Measurements from ENCODE around the gene IQGAP2.

DNA sequence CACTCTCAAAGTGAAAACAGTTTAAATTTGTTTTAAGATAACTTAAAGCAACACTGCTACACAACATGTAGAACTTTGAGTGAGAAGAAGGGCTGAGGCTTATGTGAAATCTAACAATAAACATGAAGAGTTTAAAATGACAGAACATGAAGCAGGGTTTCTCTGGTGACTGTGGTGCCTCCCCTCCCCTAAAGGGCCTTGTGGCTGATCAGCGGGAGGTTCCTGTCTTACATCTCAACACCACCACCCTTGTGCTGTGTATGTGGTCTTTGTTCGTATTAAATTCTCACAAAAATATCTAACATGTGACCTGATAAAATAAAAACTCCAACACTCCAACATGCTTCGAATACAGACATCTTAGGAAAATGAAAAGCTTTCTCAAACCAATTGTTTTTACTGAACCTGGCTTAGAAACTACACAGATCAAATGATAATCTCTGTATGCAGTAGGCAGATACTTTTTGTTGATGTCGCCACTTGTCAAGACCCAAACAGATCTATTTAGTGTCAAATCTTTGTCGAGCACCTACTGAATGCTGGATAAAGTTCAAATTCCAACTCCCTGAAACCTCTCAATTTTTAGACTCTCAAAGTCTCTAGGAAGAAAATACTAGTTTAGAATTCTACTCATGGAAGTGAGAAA is 9.9 kb upstream of the IQGAP2 start:
- TF ChIP-seq, protein P1, sequence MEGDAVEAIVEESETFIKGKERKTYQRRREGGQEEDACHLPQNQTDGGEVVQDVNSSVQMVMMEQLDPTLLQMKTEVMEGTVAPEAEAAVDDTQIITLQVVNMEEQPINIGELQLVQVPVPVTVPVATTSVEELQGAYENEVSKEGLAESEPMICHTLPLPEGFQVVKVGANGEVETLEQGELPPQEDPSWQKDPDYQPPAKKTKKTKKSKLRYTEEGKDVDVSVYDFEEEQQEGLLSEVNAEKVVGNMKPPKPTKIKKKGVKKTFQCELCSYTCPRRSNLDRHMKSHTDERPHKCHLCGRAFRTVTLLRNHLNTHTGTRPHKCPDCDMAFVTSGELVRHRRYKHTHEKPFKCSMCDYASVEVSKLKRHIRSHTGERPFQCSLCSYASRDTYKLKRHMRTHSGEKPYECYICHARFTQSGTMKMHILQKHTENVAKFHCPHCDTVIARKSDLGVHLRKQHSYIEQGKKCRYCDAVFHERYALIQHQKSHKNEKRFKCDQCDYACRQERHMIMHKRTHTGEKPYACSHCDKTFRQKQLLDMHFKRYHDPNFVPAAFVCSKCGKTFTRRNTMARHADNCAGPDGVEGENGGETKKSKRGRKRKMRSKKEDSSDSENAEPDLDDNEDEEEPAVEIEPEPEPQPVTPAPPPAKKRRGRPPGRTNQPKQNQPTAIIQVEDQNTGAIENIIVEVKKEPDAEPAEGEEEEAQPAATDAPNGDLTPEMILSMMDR (IDR thresholded peaks at IDR 0.05), result no peak
- TF ChIP-seq, protein P2, sequence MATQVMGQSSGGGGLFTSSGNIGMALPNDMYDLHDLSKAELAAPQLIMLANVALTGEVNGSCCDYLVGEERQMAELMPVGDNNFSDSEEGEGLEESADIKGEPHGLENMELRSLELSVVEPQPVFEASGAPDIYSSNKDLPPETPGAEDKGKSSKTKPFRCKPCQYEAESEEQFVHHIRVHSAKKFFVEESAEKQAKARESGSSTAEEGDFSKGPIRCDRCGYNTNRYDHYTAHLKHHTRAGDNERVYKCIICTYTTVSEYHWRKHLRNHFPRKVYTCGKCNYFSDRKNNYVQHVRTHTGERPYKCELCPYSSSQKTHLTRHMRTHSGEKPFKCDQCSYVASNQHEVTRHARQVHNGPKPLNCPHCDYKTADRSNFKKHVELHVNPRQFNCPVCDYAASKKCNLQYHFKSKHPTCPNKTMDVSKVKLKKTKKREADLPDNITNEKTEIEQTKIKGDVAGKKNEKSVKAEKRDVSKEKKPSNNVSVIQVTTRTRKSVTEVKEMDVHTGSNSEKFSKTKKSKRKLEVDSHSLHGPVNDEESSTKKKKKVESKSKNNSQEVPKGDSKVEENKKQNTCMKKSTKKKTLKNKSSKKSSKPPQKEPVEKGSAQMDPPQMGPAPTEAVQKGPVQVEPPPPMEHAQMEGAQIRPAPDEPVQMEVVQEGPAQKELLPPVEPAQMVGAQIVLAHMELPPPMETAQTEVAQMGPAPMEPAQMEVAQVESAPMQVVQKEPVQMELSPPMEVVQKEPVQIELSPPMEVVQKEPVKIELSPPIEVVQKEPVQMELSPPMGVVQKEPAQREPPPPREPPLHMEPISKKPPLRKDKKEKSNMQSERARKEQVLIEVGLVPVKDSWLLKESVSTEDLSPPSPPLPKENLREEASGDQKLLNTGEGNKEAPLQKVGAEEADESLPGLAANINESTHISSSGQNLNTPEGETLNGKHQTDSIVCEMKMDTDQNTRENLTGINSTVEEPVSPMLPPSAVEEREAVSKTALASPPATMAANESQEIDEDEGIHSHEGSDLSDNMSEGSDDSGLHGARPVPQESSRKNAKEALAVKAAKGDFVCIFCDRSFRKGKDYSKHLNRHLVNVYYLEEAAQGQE (IDR thresholded peaks at IDR 0.05; ENCODE audit: insufficient read depth in 1 of 2, low read depth in 2 of 2, low read length in 1 of 2), result no peak
